Measurements from ENCODE around the gene SCN4B. TPM values are rescaled to one million over a fixed set of nuclear protein-coding genes. Genes with fewer than 3 reads are reported as not detected.
"Not testable (repeated sequence)": the region's sequence is repeated elsewhere in the genome, so short reads cannot be mapped to it uniquely, and the experiment has no call there.

Gene SCN4B
- total RNA-seq, 1 donor from 2014 or later = 0.89 TPM

DNA sequence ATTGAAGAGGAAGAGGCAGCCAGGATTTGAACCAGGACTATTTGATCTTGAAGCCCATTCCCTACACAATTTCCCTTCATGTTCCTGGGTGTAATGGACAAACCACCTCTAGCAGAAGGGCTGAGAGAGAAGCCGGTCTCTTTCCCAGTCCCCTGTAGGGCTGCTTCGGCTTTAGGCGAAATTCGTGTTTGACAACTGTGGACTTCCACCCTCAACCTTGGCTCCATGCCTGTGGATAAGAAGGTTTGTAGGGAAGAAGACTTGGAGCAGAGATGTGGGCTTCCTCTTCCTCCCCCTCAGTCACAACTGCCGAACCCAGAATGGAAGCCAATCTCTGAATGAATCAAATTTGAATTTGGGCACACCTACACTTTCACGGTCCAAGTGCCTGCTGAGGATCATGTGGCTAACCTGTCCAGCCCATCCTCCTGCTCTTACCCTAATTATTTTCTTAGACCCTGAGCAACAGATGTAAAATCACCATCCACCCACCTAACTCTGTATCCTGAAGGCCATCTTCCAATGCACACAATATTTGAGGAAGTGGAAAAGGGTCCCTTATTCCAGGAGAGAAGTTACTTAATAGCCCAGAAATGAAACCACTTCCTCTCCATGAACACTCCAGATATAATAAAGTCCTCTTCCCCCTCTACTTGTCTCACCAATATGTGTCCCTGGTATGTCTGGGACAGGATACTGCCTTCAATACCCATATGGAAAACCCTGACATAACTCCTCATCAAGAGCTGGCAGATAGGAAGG lies 33.9 kb upstream of the SCN4B start:
- Mint-ChIP-seq H3K4me1 (ENCODE audit: low read depth, unreplicated experiment) (peaks cover 3% of the 10 kb centered on the region), H3K36me3 (ENCODE audit: low read depth, unreplicated experiment) (no peaks in the 10 kb centered on the region), H3K4me3 (ENCODE audit: unreplicated experiment) (no peak overlapping the region), H3K27me3 (ENCODE audit: low read depth, unreplicated experiment) (peaks cover 44% of the 10 kb centered on the region), H3K9me3 (ENCODE audit: unreplicated experiment) (peaks cover 11% of the 10 kb centered on the region), H3K27ac (ENCODE audit: unreplicated experiment) (no peak overlapping the region)
- peaks cover 5% of the 10 kb centered on the region for H3K27me3 ChIP-seq (ENCODE audit: insufficient read depth, low read length)
- no peak overlapping the region for H3K9ac ChIP-seq (ENCODE audit: low read length)
- no peak overlapping the region for H3K4me2 ChIP-seq (ENCODE audit: low read length)
- DNase-seq (ENCODE audit: low read depth) (no peak), FAIRE-seq (no peak)
- H4K20me1 ChIP-seq (ENCODE audit: insufficient read depth, low read length) = no peaks in the 10 kb centered on the region
- no peaks in the 10 kb centered on the region for H3K9me3 ChIP-seq (ENCODE audit: insufficient read depth, low read depth, low read length)
- H3K4me1 ChIP-seq (ENCODE audit: insufficient read depth, low read length) = no peaks in the 10 kb centered on the region
- TF ChIP-seq, protein P1, sequence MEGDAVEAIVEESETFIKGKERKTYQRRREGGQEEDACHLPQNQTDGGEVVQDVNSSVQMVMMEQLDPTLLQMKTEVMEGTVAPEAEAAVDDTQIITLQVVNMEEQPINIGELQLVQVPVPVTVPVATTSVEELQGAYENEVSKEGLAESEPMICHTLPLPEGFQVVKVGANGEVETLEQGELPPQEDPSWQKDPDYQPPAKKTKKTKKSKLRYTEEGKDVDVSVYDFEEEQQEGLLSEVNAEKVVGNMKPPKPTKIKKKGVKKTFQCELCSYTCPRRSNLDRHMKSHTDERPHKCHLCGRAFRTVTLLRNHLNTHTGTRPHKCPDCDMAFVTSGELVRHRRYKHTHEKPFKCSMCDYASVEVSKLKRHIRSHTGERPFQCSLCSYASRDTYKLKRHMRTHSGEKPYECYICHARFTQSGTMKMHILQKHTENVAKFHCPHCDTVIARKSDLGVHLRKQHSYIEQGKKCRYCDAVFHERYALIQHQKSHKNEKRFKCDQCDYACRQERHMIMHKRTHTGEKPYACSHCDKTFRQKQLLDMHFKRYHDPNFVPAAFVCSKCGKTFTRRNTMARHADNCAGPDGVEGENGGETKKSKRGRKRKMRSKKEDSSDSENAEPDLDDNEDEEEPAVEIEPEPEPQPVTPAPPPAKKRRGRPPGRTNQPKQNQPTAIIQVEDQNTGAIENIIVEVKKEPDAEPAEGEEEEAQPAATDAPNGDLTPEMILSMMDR (IDR thresholded peaks at IDR 0.05; ENCODE audit: insufficient read depth, low read depth, low read length) = no peak
- H3K36me3 ChIP-seq (ENCODE audit: insufficient read depth, low read length) = no peaks in the 10 kb centered on the region
- H3K27ac ChIP-seq (ENCODE audit: low read depth, low read length) = no peak overlapping the region
- H3K79me2 ChIP-seq (ENCODE audit: insufficient read depth, low read length) = no peaks in the 10 kb centered on the region
- H3K4me3 ChIP-seq (ENCODE audit: insufficient read depth, low read depth, low read length) = no peak overlapping the region
- no peak overlapping the region for H2AFZ ChIP-seq (ENCODE audit: low read depth, low read length)

DNA sequence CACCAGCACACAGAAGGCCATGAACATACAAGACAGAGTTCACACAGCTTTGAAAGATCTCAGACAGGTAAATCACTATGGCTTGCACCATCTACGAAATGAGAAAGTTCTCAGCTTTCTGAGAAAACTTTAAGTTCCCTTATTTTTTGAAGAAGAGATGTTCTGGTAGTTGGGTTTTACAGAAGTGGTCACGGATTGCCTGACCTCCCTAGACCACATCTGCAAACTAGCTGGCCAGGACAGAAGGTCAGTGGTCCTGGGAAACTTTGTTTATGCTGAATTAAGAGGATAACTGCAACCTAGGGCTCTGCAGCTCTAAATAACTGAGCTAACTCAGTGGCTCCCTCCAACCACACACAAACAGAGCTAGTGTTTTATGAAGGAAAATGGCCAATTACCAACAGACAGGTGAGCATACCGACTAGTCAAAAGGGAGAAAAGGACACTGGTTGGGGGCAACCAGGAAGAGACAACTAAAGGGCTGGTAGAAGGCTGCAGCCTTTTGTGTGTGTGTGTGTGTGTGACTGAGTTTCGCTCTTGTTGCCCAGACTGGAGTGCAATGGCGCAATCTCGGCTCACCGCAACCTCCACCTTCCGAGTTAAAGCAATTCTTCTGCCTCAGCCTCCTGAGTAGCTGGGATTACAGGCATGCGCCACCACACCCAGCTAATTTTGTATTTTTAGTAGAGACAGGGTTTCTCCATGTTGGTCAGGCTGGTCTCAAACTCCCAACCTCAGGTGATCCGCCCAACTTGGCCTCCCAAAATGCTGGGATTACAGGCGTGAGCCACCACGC lies 32.4 kb upstream of the SCN4B start:
- Histone ChIP-seq H3K79me2 (ENCODE audit: insufficient read depth, low read length) (no peaks in the 10 kb centered on the region), H3K9me3 (ENCODE audit: insufficient read depth, low read depth, low read length) (no peaks in the 10 kb centered on the region), H3K9ac (ENCODE audit: low read length) (no peak overlapping the region), H4K20me1 (ENCODE audit: insufficient read depth, low read length) (no peaks in the 10 kb centered on the region), H3K4me1 (ENCODE audit: insufficient read depth, low read length) (no peaks in the 10 kb centered on the region), H2AFZ (ENCODE audit: low read depth, low read length) (no peak overlapping the region), H3K4me3 (ENCODE audit: insufficient read depth, low read depth, low read length) (no peak overlapping the region), H3K27me3 (ENCODE audit: insufficient read depth, low read length) (peaks cover 5% of the 10 kb centered on the region), H3K4me2 (ENCODE audit: low read length) (no peak overlapping the region), H3K36me3 (ENCODE audit: insufficient read depth, low read length) (no peaks in the 10 kb centered on the region), H3K27ac (ENCODE audit: low read depth, low read length) (no peak overlapping the region)
- DNase-seq (ENCODE audit: low read depth) (no peak), FAIRE-seq (no peak)
- Mint-ChIP-seq H3K4me1 (ENCODE audit: low read depth, unreplicated experiment) (peaks cover 3% of the 10 kb centered on the region), H3K4me3 (ENCODE audit: unreplicated experiment) (no peak overlapping the region), H3K27ac (ENCODE audit: unreplicated experiment) (no peak overlapping the region), H3K9me3 (ENCODE audit: unreplicated experiment) (peaks cover 8% of the 10 kb centered on the region), H3K36me3 (ENCODE audit: low read depth, unreplicated experiment) (no peaks in the 10 kb centered on the region), H3K27me3 (ENCODE audit: low read depth, unreplicated experiment) (peaks cover 52% of the 10 kb centered on the region)
- TF ChIP-seq, protein P1 (IDR thresholded peaks at IDR 0.05; ENCODE audit: insufficient read depth, low read depth, low read length) = no peak
- TF ChIP-seq EZH2 (IDR thresholded peaks at IDR 0.05; ENCODE audit: insufficient read depth, low read length) = no peak

DNA sequence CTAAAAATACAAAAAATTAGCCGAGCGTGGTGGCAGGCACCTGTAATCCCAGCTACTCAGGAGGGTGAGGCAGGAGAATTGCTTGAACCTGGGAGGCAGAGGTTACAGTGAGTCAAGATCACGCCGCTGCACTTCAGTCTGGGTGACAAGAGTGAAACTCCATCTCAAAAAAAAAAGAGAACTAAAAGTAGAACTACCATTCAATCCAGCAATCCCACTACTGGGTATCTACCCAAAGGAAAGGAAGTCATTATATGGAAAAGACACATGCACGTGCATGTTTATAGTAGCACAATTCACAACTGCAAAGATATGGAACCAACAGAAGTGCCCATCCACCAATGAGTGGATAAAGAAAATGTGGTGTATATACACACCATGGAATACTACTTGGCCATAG lies 31.1 kb upstream of the SCN4B start:
- not testable (repeated sequence) for H3K79me2 ChIP-seq (ENCODE audit: insufficient read depth, low read length); H3K4me1 ChIP-seq (ENCODE audit: insufficient read depth, low read length); H2AFZ ChIP-seq (ENCODE audit: low read depth, low read length); H3K4me3 ChIP-seq (ENCODE audit: insufficient read depth, low read depth, low read length); H3K9me3 Mint-ChIP-seq (ENCODE audit: unreplicated experiment); H3K4me3 Mint-ChIP-seq (ENCODE audit: unreplicated experiment); H3K9me3 ChIP-seq (ENCODE audit: insufficient read depth, low read depth, low read length); FAIRE-seq; H3K36me3 Mint-ChIP-seq (ENCODE audit: low read depth, unreplicated experiment); H3K36me3 ChIP-seq (ENCODE audit: insufficient read depth, low read length); H3K27ac Mint-ChIP-seq (ENCODE audit: unreplicated experiment); H3K27me3 ChIP-seq (ENCODE audit: insufficient read depth, low read length); H3K9ac ChIP-seq (ENCODE audit: low read length); H4K20me1 ChIP-seq (ENCODE audit: insufficient read depth, low read length); H3K27ac ChIP-seq (ENCODE audit: low read depth, low read length); H3K4me1 Mint-ChIP-seq (ENCODE audit: low read depth, unreplicated experiment); H3K4me2 ChIP-seq (ENCODE audit: low read length); DNase-seq (ENCODE audit: low read depth)
- H3K27me3 Mint-ChIP-seq (ENCODE audit: low read depth, unreplicated experiment) = peaks cover 54% of the 10 kb centered on the region
